D721Med (cell line): ENCODE data around the gene VSX1.

Source experiments
- DNase-seq: peaks from one replicate; pipeline ENCODE4 v3.0.0; 2011; ENCODE audit warnings: low spot score; ENCODE audit not compliant: insufficient read length
- FAIRE-seq: peaks from 2 replicates; lab custom pipeline; 2011; peaks lifted over from hg19 to GRCh38; lab: Jason Lieb, UNC
- TF ChIP-seq, protein P1 (sequence below): IDR thresholded peaks from 2 replicates; pipeline ENCODE4 v1.5.1; 2012; ENCODE audit warnings: mild to moderate bottlenecking, control low read depth; ENCODE audit not compliant: insufficient read depth; ENCODE audit errors: missing control alignments

Gene VSX1

GRCh38 chr20:25073544-25073943, 8.4 kb downstream of the VSX1 start:
- DNase-seq (no peak), FAIRE-seq (no peak)
- TF ChIP-seq, protein P1, sequence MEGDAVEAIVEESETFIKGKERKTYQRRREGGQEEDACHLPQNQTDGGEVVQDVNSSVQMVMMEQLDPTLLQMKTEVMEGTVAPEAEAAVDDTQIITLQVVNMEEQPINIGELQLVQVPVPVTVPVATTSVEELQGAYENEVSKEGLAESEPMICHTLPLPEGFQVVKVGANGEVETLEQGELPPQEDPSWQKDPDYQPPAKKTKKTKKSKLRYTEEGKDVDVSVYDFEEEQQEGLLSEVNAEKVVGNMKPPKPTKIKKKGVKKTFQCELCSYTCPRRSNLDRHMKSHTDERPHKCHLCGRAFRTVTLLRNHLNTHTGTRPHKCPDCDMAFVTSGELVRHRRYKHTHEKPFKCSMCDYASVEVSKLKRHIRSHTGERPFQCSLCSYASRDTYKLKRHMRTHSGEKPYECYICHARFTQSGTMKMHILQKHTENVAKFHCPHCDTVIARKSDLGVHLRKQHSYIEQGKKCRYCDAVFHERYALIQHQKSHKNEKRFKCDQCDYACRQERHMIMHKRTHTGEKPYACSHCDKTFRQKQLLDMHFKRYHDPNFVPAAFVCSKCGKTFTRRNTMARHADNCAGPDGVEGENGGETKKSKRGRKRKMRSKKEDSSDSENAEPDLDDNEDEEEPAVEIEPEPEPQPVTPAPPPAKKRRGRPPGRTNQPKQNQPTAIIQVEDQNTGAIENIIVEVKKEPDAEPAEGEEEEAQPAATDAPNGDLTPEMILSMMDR = no peak

DNA sequence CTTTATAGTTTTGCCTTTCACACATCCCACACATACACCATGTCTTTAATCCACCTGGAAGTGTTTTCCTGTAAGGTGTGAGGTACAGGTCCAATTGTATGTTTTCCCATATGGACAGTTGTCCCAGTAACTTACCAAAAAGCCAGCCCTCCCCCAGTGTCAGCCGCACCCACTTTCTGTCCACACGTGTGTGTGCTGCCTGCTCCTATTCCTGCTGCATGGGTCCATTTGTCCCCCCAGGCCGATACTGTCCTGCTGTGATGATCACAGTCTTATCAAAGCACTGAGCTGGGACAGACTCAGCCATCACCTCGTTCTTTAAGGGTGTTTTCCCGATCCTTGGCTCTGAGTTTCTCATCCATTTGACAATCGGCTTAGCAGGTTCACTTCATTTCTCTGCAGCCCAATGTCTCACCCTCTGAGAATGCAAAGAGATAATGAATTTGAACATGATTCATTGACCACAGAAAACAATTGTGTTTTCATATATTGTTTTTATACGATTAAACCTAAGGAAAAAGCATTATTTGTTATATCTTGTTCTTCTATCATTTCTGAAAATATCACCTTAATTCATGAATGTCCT, 9.6 kb downstream of the VSX1 start:
- FAIRE-seq (no peak), DNase-seq (no peak)
- TF ChIP-seq, protein P1 = no peak

- no peak for DNase-seq
- TF ChIP-seq, protein P1 = no peak
- FAIRE-seq = no peak
Observed at GRCh38 chr20:25071734-25072133, 10.2 kb downstream of the VSX1 start.

- TF ChIP-seq, protein P1 = no peak
- FAIRE-seq = no peak
Observed at GRCh38 chr20:25070821-25071473, 11.0 kb downstream of the VSX1 start.

DNA sequence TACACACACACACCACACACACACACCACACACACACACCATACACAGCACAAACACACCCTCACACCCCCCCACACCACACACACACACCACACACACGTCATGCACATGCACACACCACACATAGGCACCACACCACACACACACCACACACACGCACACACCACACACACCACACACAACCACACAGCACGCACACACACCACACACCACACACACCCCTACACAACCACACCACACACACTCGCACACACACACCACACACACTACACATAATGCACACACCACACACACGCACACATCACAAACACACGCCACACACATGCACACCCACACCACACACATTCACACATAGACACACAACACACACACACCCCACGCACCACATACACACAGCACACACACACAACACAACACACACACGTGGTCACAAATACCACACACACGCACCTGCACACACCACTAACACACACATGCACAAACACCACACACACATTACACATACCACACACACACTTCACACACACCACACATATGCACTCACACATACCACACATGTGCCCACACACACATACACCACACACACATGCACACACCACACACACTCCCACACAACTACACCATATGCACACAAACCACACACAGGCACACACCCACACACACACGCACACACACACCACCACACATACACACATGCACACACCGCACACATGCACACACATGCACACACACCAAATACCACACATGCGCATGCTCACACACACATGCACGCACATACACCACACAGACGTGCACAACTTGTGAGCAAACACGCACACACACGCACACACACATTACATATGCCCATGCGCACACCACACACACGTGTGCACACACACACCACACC, 14.6 kb downstream of the VSX1 start:
- no peak for FAIRE-seq
- TF ChIP-seq, protein P1 = no peak
- no peak for DNase-seq

More at GRCh38 chr20:25070821-25071473, 11.0 kb downstream of the VSX1 start:
- no peak for DNase-seq

- no peak for FAIRE-seq
- no peak for DNase-seq
Observed at GRCh38 chr20:25066386-25066785, 15.6 kb downstream of the VSX1 start.

More at GRCh38 chr20:25066386-25066785, 15.6 kb downstream of the VSX1 start:
- TF ChIP-seq, protein P1 = no peak
